Fibroblast of lung (primary cell): ENCODE results near the gene SLC6A19.

Experiments
- EZH2 ChIP-seq: IDR thresholded peaks from 2 replicates; pipeline ENCODE4 v1.5.1; 2012; ENCODE audit warnings: low read length, control low read depth, mild to moderate bottlenecking; ENCODE audit errors: missing control alignments
- TF ChIP-seq, protein P1 (sequence below), 2 donors: IDR thresholded peaks in 1 of 2; conservative IDR thresholded peaks in 1 of 2; 1 replicate in 1 of 2; 2 replicates in 1 of 2; pipeline ENCODE4 v1.5.1; 2011 to 2012; ENCODE audit warnings: low read length in 2 of 2, control low read depth in 1 of 2, inconsistent platforms in 1 of 2, low read depth in 1 of 2, mild to moderate bottlenecking in 1 of 2

DNA sequence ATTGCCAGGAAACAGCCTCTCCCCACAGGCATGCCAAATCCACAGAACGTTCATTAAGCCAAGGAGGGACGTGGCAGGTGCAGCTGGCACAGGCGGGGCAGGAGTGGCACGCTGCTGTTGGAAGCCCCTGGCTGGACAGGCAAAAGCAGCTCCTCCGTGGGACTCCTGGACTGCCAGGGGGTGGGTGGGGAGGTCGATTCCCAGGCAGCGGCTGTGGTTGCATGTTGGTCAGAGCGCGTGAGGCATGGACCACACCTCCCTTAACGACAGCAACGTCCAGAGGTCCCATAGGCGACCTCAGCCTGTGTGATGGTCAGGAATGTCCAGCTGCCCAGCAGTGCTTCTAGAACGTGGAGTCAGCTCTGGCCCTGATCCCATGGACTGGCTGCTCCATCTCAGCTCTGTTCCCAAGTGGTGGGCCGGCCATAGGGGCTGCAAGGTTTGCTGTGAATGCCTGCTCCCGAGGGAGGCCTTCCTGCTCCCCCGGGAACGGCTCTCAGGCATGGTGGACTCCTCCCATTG, 6.9 kb downstream of the SLC6A19 start:
- TF ChIP-seq, protein P1, sequence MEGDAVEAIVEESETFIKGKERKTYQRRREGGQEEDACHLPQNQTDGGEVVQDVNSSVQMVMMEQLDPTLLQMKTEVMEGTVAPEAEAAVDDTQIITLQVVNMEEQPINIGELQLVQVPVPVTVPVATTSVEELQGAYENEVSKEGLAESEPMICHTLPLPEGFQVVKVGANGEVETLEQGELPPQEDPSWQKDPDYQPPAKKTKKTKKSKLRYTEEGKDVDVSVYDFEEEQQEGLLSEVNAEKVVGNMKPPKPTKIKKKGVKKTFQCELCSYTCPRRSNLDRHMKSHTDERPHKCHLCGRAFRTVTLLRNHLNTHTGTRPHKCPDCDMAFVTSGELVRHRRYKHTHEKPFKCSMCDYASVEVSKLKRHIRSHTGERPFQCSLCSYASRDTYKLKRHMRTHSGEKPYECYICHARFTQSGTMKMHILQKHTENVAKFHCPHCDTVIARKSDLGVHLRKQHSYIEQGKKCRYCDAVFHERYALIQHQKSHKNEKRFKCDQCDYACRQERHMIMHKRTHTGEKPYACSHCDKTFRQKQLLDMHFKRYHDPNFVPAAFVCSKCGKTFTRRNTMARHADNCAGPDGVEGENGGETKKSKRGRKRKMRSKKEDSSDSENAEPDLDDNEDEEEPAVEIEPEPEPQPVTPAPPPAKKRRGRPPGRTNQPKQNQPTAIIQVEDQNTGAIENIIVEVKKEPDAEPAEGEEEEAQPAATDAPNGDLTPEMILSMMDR (conservative IDR thresholded peaks at IDR 0.05 in 1 of 2, IDR thresholded peaks at IDR 0.05 in 1 of 2; ENCODE audit: low read depth in 1 of 2, low read length in 2 of 2), result no peak
- TF ChIP-seq EZH2, result no peak
